SJCRH30 (cell line): Measurements from ENCODE around the gene TNNC2. TPM values are rescaled to one million over a fixed set of nuclear protein-coding genes. Genes with fewer than 3 reads are reported as not detected.
"Not testable (repeated sequence)": the region's sequence is repeated elsewhere in the genome, so short reads cannot be mapped to it uniquely, and the experiment has no call there.

ENCODE experiments used
- DNase-seq, 2 experiments: peaks; one replicate each; pipeline ENCODE4 v3.0.0-alpha.2; 2015 to 2020
- H3K27ac ChIP-seq: fragments of 250-450 bp; sonication (Bioruptor Pico); 2 replicates; pipeline ENCODE4 v1.5.1; 2020; ENCODE audit warnings: mild to moderate bottlenecking, moderate library complexity
- H3K27me3 ChIP-seq: fragments of 250-450 bp; sonication (Bioruptor Pico); 2 replicates; pipeline ENCODE4 v1.5.1; 2020; ENCODE audit warnings: mild to moderate bottlenecking, moderate library complexity
- H3K36me3 ChIP-seq: fragments of 250-450 bp; sonication (Bioruptor Pico); 2 replicates; pipeline ENCODE4 v1.5.1; 2020; ENCODE audit warnings: mild to moderate bottlenecking, moderate library complexity
- H3K4me1 ChIP-seq: fragments of 250-450 bp; sonication (Bioruptor Pico); 2 replicates; pipeline ENCODE4 v1.5.1; 2020; ENCODE audit warnings: mild to moderate bottlenecking, moderate library complexity
- H3K4me3 ChIP-seq: fragments of 250-450 bp; sonication (Bioruptor Pico); 2 replicates; pipeline ENCODE4 v1.5.1; 2020; ENCODE audit warnings: mild to moderate bottlenecking, moderate library complexity
- H3K9me3 ChIP-seq: fragments of 250-450 bp; sonication (Bioruptor Pico); replicated peaks from 2 replicates; pipeline ENCODE4 v1.5.1; 2020; ENCODE audit warnings: mild to moderate bottlenecking, moderate library complexity
- total RNA-seq: library from RNA; depleted of rRNA; stranded (reverse); fragments of >200 nt; shearing (Covaris generic); gene quantifications from 2 replicates; pipeline ENCODE4 v1.2.3, GENCODE V29; 2014

The TNNC2 gene
- total RNA-seq, 1 experiment from 2014 or later = 0.75 TPM

- H3K36me3 ChIP-seq = no peaks in the 10 kb centered on the region
- no peak overlapping the region for H3K4me3 ChIP-seq
- H3K4me1 ChIP-seq = peaks cover 21% of the 10 kb centered on the region
- H3K9me3 ChIP-seq = no peaks in the 10 kb centered on the region
- DNase-seq = no peak
- H3K27me3 ChIP-seq = no peaks in the 10 kb centered on the region
- no peak overlapping the region for H3K27ac ChIP-seq
These were observed 8.7 kb upstream of the TNNC2 start for GRCh38 chr20:45835825-45836224.

- Histone ChIP-seq H3K9me3 (no peaks in the 10 kb centered on the region), H3K4me1 (peaks cover 21% of the 10 kb centered on the region), H3K4me3 (no peak overlapping the region), H3K27me3 (no peaks in the 10 kb centered on the region), H3K27ac (no peak overlapping the region), H3K36me3 (no peaks in the 10 kb centered on the region)
- DNase-seq = no peak
These were observed 8.2 kb upstream of the TNNC2 start for GRCh38 chr20:45835329-45835765.

- Histone ChIP-seq H3K4me3 (no peak overlapping the region), H3K27me3 (no peaks in the 10 kb centered on the region), H3K4me1 (peaks cover 21% of the 10 kb centered on the region), H3K27ac (no peak overlapping the region), H3K36me3 (no peaks in the 10 kb centered on the region), H3K9me3 (no peaks in the 10 kb centered on the region)
- no peak for DNase-seq
These were observed 7.7 kb upstream of the TNNC2 start for GRCh38 chr20:45834797-45835161.

- Histone ChIP-seq H3K4me3 (peak overlapping the region; percentile 64), H3K27me3 (no peaks in the 10 kb centered on the region), H3K4me1 (peaks cover 25% of the 10 kb centered on the region), H3K9me3 (no peaks in the 10 kb centered on the region), H3K36me3 (no peaks in the 10 kb centered on the region), H3K27ac (peak overlapping the region; percentile 21; the same call in 1 of the 2 replicates)
- peak; percentile 81 to 87 for DNase-seq
These were observed 7.0 kb upstream of the TNNC2 start for GRCh38 chr20:45833883-45834796.

- Histone ChIP-seq H3K36me3 (no peaks in the 10 kb centered on the region), H3K4me1 (peaks cover 32% of the 10 kb centered on the region), H3K4me3 (peak within 1 kb of the TSS; percentile 64), H3K27ac (peak within 1 kb of the TSS; percentile 21; the same call in 1 of the 2 replicates), H3K27me3 (no peaks in the 10 kb centered on the region), H3K9me3 (no peaks in the 10 kb centered on the region)
- DNase-seq = peak; percentile 93 to 94
These were observed 6.1 kb upstream of the TNNC2 start, which contains the start of gene SNX21 for GRCh38 chr20:45833030-45833882. Gene SNX21, plus strand, starts transcription at chr20:45833799. Its CDS starts 121 bp downstream, at chr20:45833920.

- no peaks in the 10 kb centered on the region for H3K27me3 ChIP-seq
- no peaks in the 10 kb centered on the region for H3K9me3 ChIP-seq
- no peak overlapping the region for H3K27ac ChIP-seq
- no peak for DNase-seq
- H3K4me1 ChIP-seq = peaks cover 39% of the 10 kb centered on the region
- no peaks in the 10 kb centered on the region for H3K36me3 ChIP-seq
- no peak overlapping the region for H3K4me3 ChIP-seq
These were observed 5.5 kb upstream of the TNNC2 start for GRCh38 chr20:45832619-45833018.

GRCh38 chr20:45829673-45830106 is 2.6 kb upstream of the TNNC2 start:
- H3K4me1 ChIP-seq = peaks cover 45% of the 10 kb centered on the region
- H3K4me3 ChIP-seq, H3K36me3 ChIP-seq, H3K27ac ChIP-seq, H3K9me3 ChIP-seq, H3K27me3 ChIP-seq, DNase-seq: not testable (repeated sequence)

- peak; percentile 100 for DNase-seq
- no peak overlapping the region for H3K4me3 ChIP-seq
- peak overlapping the region; percentile 73 for H3K27ac ChIP-seq
- no peaks in the 10 kb centered on the region for H3K27me3 ChIP-seq
- peaks cover 51% of the 10 kb centered on the region for H3K4me1 ChIP-seq
- H3K9me3 ChIP-seq = no peaks in the 10 kb centered on the region
- H3K36me3 ChIP-seq = no peaks in the 10 kb centered on the region
These were observed 1.5 kb upstream of the TNNC2 start for GRCh38 chr20:45828589-45828988.

- Histone ChIP-seq H3K27ac (no peak overlapping the region; the same call in 1 of the 2 replicates), H3K4me1 (peaks cover 49% of the 10 kb centered on the region)
- no peak for DNase-seq
These were observed 600 bp upstream of the TNNC2 start for GRCh38 chr20:45827712-45828111.

GRCh38 chr20:45826381-45827019 is 612 bp downstream of the TNNC2 start:
- Histone ChIP-seq H3K9me3 (no peaks in the 10 kb centered on the region), H3K27me3 (no peaks in the 10 kb centered on the region), H3K27ac (peak overlapping the region; percentile 23; the same call in 1 of the 2 replicates), H3K36me3 (no peaks in the 10 kb centered on the region), H3K4me1 (peaks cover 48% of the 10 kb centered on the region), H3K4me3 (no peak overlapping the region)
- peak; percentile 57 to 72 for DNase-seq

More at GRCh38 chr20:45827712-45828111, 600 bp upstream of the TNNC2 start:
- Histone ChIP-seq H3K4me3 (no peak overlapping the region), H3K9me3 (no peaks in the 10 kb centered on the region), H3K36me3 (no peaks in the 10 kb centered on the region), H3K27me3 (no peaks in the 10 kb centered on the region)

GRCh38 chr20:45823949-45824835 is 2.9 kb downstream of the TNNC2 start:
- H3K27me3 ChIP-seq = no peaks in the 10 kb centered on the region
- peaks cover 45% of the 10 kb centered on the region for H3K4me1 ChIP-seq
- no peak overlapping the region for H3K27ac ChIP-seq
- DNase-seq = peak; percentile 59 to 62
- H3K9me3 ChIP-seq = no peaks in the 10 kb centered on the region
- no peaks in the 10 kb centered on the region for H3K36me3 ChIP-seq
- no peak overlapping the region for H3K4me3 ChIP-seq

- peak overlapping the region; percentile 52 for H3K4me3 ChIP-seq
- H3K4me1 ChIP-seq = peaks cover 35% of the 10 kb centered on the region
- DNase-seq = peak; percentile 88 to 89
- no peaks in the 10 kb centered on the region for H3K9me3 ChIP-seq
- H3K27ac ChIP-seq = no peak overlapping the region; the same call in 1 of the 2 replicates
- H3K27me3 ChIP-seq = no peaks in the 10 kb centered on the region
- H3K36me3 ChIP-seq = no peaks in the 10 kb centered on the region
These were observed 4.3 kb downstream of the TNNC2 start for GRCh38 chr20:45822857-45823256.

GRCh38 chr20:45821947-45822346 is 5.2 kb downstream of the TNNC2 start:
- Histone ChIP-seq H3K4me3 (no peak overlapping the region), H3K9me3 (no peaks in the 10 kb centered on the region), H3K27ac (no peak overlapping the region), H3K36me3 (peaks cover 5% of the 10 kb centered on the region), H3K4me1 (peaks cover 35% of the 10 kb centered on the region), H3K27me3 (no peaks in the 10 kb centered on the region)
- no peak for DNase-seq
